Upper lobe of right lung (tissue), 1 donor: ENCODE data around the gene CEMIP. TPM values are rescaled to one million over a fixed set of nuclear protein-coding genes. Genes with fewer than 3 reads are reported as not detected.
A peak's percentile ranks its signal among the peaks of the same experiment; 100 is the strongest.

Experiments used
- ATAC-seq: fragments of 200-7000 bp; cut with Tn5 transposase; one replicate; pipeline ENCODE4 v1.9.1; 2020; ENCODE audit warnings: mild to moderate bottlenecking, moderate library complexity
- DNase-seq: peaks from one replicate; pipeline ENCODE4 v3.0.0-alpha.2; 2020
- H3K27ac ChIP-seq: fragments of 200-600 bp; one replicate; pipeline ENCODE4 v1.8.0; 2022
- H3K27me3 ChIP-seq: fragments of 200-600 bp; one replicate; pipeline ENCODE4 v1.8.0; 2022; ENCODE audit warnings: mild to moderate bottlenecking
- H3K36me3 ChIP-seq: fragments of 200-600 bp; one replicate; pipeline ENCODE4 v1.8.0; 2022
- H3K4me1 ChIP-seq: fragments of 200-600 bp; one replicate; pipeline ENCODE4 v1.8.0; 2022
- H3K4me3 ChIP-seq: fragments of 200-600 bp; one replicate; pipeline ENCODE4 v1.8.0; 2022; ENCODE audit warnings: mild to moderate bottlenecking
- H3K9me3 ChIP-seq: fragments of 200-600 bp; one replicate; pipeline ENCODE4 v1.8.0; 2022
- intact Hi-C: fragments of 100-400 bp; cut with DNase I; formaldehyde crosslinking; loops from one replicate; pipeline ENCODE4 v1.11.0; 2022
- total RNA-seq: library from RNA; stranded (reverse); fragmentation: NEBNext Ultra II Directional; extraction: Animal tissue kit (Norgen Biotek cat#: 25700); gene quantifications from one replicate; pipeline ENCODE4 v1.2.1, GENCODE V29; 2021
- TF ChIP-seq, protein P1 (sequence below): fragments of 200-600 bp; IDR thresholded peaks from one replicate; pipeline ENCODE4 v1.8.0; 2022; ENCODE audit warnings: antibody characterized with exemption
- donor health status: DM: no; HTN: yes; CAD: no; lungs with severe emphysema.

Gene CEMIP
- total RNA-seq, 1 donor from 2014 or later: 17.3 TPM

DNA sequence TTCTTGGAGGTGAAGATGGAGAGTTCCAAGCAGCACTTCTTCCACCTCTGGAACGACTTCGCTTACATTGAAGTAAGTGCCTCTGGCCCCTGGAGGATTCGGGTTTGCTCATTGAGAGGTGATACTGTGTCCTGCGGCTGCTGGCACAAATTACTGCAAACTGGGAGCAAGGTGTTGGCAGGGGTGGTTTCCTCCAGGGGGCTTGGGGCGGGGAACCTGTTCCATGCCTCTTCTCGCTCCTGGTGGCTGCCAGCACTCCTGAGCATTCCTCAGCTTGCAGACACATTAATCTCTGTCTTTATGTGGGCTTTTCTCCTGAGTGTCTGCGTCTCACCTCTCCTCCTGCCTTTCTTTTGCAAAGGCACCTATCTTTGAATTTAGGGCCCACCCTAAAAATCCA, 163.1 kb downstream of the CEMIP start:
- Histone ChIP-seq H3K4me1 (no peaks in the 10 kb centered on the region), H3K36me3 (peaks cover 95% of the 10 kb centered on the region), H3K27ac (no peak overlapping the region), H3K27me3 (no peaks in the 10 kb centered on the region), H3K4me3 (no peak overlapping the region), H3K9me3 (no peaks in the 10 kb centered on the region)
- no peak for DNase-seq
- TF ChIP-seq, protein P1, sequence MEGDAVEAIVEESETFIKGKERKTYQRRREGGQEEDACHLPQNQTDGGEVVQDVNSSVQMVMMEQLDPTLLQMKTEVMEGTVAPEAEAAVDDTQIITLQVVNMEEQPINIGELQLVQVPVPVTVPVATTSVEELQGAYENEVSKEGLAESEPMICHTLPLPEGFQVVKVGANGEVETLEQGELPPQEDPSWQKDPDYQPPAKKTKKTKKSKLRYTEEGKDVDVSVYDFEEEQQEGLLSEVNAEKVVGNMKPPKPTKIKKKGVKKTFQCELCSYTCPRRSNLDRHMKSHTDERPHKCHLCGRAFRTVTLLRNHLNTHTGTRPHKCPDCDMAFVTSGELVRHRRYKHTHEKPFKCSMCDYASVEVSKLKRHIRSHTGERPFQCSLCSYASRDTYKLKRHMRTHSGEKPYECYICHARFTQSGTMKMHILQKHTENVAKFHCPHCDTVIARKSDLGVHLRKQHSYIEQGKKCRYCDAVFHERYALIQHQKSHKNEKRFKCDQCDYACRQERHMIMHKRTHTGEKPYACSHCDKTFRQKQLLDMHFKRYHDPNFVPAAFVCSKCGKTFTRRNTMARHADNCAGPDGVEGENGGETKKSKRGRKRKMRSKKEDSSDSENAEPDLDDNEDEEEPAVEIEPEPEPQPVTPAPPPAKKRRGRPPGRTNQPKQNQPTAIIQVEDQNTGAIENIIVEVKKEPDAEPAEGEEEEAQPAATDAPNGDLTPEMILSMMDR: no peak
- no peak for ATAC-seq
- intact Hi-C loops: no loop called here

DNA sequence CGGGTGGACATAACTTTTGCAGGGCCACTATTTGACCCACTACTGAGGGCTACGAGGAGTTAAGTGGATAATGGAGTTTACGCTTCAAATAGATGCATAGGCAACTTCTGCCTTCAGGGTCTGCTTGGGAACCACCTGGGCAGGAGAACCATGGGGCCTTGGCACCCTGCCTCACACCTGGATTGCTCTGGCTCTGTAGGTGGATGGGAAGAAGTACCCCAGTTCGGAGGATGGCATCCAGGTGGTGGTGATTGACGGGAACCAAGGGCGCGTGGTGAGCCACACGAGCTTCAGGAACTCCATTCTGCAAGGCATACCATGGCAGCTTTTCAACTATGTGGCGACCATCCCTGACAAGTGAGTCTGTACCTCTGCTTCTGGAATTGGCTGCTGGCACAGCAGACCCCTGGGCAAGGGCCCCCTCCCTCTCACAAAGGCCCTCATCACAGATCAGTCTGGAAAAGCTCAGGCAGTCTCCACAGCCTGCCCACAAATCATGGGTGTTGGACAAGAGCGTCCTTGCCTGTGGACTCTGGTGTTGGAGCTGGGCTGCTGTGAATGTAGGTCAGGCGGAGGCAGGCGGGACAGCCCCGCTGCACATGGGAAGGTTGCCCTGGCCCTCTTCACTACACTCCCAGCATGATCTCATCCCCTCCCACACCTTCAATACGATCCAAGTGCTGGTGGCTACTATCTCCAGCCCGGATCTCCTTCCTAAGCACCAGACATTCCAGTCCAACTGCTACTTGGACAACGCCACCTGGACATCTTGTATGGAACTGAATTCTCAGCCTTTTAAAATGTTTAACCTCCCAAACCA, 163.8 kb downstream of the CEMIP start:
- TF ChIP-seq, protein P1: no peak
- ATAC-seq (peak; percentile 18), DNase-seq (no peak)
- no peaks in the 10 kb centered on the region for H3K9me3 ChIP-seq
- intact Hi-C loops: no loop called here
- H3K27me3 ChIP-seq: no peaks in the 10 kb centered on the region
- no peaks in the 10 kb centered on the region for H3K4me1 ChIP-seq
- no peak overlapping the region for H3K27ac ChIP-seq
- H3K36me3 ChIP-seq: peaks cover 95% of the 10 kb centered on the region
- H3K4me3 ChIP-seq: no peak overlapping the region

DNA sequence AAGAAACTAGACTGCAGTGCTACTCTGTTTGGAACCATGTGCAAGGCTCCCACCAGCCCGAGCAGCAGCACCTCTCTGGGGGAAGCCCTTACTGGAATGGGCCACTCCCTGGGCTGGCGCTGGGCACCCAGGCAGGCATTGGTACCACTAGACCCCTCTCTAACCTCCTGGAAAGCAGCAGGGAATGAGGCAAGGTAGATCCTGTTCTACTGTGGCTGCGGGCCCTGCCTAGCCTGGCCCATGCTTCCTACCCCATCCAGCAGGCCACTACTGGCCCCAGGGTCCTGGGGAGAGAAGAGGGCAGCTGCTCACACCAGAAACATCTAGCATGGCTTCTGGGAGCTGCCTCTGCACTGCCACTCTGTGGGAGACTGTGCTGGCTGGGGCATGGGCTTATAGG, 165.6 kb downstream of the CEMIP start:
- no peak for ATAC-seq
- no peak overlapping the region for H3K4me3 ChIP-seq
- H3K27me3 ChIP-seq: no peaks in the 10 kb centered on the region
- peaks cover 94% of the 10 kb centered on the region for H3K36me3 ChIP-seq
- intact Hi-C loops: no loop called here
- H3K9me3 ChIP-seq: no peaks in the 10 kb centered on the region
- TF ChIP-seq, protein P1: no peak
- no peak overlapping the region for H3K27ac ChIP-seq
- no peaks in the 10 kb centered on the region for H3K4me1 ChIP-seq
- no peak for DNase-seq

DNA sequence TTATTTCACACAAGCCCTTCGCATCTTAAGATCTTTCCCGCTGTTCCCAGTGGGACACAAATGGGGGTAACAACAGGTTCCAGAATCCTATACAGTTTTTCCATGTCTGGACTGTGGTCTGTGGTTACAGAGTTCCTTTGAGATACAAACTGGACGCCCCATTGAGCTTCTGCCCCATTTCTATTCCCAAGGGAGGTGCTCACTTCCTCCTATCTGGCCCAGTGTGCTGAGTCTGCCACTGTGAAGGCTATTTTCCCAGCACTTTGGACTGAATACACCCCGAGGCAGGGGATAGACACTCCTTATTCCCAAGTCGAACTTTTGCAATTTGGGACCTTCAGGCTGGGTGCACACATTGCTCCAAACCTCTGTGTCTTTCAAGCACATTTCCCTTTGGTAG, 166.4 kb downstream of the CEMIP start:
- Histone ChIP-seq H3K9me3 (no peaks in the 10 kb centered on the region), H3K27me3 (no peaks in the 10 kb centered on the region), H3K4me3 (no peak overlapping the region), H3K27ac (no peak overlapping the region), H3K4me1 (no peaks in the 10 kb centered on the region), H3K36me3 (peaks cover 92% of the 10 kb centered on the region)
- TF ChIP-seq, protein P1: no peak
- DNase-seq (no peak), ATAC-seq (no peak)
- intact Hi-C loops: no loop called here

DNA sequence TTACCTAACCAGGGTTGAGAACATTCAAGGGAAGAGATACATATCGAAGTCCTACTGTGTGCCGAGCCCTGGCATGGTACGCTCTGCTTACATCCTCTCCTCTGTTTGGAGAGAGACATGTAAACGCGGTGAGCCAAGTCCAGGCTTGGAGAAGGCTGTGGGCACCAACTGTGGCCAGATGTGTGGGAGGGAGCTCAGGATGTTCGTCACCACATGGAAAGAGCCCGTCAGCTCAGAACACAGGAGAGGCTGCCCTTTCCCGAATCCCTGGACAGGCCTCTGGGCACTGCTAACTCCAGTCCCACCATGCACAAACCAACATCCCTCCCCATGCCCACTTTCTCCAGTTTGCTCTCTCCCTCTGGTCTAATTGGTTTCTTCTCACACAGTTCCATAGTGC, 167.4 kb downstream of the CEMIP start:
- ATAC-seq (no peak), DNase-seq (no peak)
- H3K27ac ChIP-seq: no peak overlapping the region
- H3K4me1 ChIP-seq: no peaks in the 10 kb centered on the region
- peaks cover 93% of the 10 kb centered on the region for H3K36me3 ChIP-seq
- H3K27me3 ChIP-seq: no peaks in the 10 kb centered on the region
- H3K4me3 ChIP-seq: no peak overlapping the region
- intact Hi-C loops: no loop called here
- H3K9me3 ChIP-seq: no peaks in the 10 kb centered on the region
- TF ChIP-seq, protein P1: no peak
